NCI-H82 treated with DMSO at 0.1 percent for 48 hours (cell line): ENCODE results near the gene EHF.

Source experiments
- DNase-seq: peaks from one replicate; lab custom pipeline; 2025; ENCODE audit not compliant: unreplicated experiment; lab: John Stamatoyannopoulos, UW

EHF gene

DNA sequence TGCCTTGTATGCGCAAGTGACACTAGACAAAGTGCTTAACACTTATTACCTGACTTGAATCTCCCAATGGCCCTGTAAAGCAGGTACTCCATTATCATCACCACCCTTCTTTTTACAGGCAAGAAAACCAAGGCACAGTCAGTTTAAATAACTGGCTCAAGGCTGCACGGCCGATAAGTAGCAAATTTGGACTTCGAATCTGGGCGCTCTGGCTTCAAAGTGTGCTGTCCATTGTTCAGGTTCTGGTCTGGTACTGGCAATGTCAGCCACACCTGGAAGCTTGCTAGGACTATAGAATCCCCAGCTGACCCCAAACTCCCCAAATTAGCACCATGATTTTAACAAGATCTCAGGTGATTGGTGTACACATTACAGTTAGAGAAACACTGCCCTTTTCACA is 19.3 kb upstream of the EHF start:
- no peak for DNase-seq

DNA sequence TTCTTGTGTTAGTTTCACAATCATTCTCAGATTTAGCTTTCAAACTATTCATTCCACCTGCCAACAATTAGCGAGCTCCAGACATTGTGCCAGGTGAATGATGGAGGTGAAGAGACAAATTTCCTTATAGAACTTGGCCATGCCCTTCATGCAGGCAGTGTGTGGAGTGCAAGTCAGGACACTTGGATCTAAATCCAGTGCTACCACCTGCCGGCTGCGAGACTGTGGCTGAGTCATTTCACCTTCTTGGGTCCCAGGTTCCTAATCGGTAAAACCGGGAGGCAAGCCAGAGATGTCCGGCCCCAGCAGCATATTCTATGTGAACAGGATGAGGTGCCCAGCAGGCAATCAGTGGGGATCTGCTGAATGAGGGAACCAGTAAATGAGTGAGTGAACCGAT is 18.6 kb upstream of the EHF start:
- DNase-seq, result no peak

DNA sequence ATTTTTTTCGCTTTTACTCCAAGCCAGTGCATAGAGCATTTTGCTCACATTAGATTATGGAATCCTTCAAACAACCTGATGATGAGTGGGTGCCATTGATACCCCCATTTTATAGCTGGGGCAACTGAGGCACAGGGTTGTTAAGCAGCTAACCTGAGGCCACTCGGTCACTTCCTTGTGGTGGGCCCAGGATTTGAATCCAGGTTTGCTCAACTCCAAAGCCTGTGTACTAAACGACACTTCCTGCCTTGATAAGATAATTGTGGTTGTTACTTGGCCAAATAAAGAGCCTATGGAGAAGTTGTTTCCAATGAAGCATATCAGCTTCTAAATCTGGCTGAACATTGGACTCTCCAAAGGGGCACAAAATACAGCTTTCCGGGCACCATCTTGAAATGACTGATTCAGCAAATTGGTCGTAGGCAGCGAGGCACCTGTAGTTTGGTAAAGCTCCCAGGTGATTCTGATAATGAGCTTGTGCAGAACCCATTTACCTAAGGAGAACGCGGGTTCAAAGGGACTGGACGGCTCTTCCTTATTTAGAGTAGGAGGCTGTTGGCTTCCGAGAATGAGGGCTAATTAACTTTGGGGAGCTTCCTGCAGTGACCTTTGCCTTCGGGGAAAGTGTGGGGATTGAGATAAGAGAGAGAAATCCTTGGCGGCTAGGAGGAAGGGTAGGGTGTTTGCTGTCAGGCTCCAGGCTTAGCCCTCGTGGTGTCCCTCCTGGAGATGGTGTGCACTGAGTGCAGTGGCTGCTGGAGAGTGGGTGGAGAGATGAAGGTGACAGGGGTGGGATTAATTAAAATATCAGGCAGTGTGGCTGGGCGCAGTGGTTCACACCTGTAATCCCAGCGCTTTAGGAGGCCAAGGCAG is 17.5 kb upstream of the EHF start:
- no peak for DNase-seq

DNA sequence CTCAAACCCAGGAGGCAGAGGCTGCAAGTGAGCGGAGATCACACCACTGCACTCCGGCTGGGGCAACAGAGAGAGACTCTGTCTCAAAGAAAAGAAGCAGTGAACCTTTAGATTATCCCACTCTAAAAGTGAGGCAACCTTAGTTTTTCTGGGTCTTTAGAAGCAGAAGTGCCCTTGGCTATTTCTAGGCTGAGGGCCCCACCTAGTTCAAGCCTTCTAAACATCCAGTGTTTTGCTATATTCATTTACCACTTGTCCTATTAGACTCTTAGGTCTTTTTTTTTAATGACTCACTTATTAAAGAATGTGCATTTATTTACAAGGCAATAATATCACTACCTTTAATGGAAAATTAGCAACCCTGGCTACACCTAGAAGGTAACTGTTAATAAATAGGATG is 16.7 kb upstream of the EHF start:
- DNase-seq, result no peak

DNA sequence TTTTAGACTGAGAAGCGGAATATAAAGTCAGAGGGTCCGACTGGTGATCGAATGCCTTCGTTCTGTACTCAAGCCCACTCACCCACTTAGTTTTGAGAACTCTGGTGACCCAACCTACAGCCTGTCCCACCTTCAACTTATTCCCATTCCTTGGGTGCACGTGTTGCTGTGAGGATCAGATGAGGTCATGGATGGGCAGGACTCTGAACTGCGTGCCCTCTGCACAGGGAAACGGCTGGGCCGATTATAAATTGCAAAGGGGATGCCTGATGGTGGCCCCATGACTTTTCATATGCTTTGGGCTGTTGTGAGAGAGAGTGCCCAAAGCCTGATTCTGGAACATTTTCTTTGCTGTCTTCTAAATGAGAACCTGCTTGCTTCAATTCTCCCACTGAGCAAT is 16.0 kb upstream of the EHF start:
- DNase-seq, result no peak

DNA sequence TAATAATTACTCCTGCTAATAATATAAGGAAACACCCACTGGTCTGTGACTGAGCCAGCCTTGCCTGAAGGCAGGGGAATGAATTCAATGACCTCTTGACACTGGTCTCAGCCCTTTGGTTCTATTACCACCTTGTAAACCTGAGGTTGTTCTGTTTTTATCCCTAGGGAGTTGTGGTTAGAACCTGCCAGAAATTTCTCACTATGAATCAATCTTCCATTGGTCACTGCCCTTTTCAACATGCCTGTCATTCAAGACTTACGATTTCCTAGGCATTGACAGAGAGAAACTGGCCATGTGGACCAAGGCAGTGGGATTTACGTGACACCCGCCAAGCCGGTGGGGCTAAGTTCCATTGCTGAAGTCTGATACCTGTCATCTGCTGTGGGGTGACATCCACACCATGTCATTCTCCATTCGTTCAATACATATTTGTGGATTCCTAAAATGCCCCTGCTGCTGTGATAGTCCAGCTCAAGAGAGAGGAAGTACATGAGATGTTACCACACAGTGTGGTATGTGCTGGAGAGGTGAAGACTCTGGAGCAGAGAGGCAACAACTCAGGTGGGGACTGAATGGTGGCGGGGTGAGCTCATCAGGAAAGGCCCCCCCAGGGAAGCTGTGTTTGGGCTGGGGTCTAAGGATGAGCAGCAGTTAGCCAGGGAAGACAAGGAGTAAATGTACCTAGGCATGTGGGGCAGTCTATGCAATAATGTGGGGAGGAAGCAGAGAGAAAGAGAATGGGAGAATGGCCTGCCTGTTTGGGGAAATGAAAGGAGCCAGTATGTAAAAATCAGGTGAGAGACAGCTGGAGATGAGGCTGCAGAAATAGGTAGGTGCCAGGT is 15.2 kb upstream of the EHF start:
- DNase-seq, result no peak

DNA sequence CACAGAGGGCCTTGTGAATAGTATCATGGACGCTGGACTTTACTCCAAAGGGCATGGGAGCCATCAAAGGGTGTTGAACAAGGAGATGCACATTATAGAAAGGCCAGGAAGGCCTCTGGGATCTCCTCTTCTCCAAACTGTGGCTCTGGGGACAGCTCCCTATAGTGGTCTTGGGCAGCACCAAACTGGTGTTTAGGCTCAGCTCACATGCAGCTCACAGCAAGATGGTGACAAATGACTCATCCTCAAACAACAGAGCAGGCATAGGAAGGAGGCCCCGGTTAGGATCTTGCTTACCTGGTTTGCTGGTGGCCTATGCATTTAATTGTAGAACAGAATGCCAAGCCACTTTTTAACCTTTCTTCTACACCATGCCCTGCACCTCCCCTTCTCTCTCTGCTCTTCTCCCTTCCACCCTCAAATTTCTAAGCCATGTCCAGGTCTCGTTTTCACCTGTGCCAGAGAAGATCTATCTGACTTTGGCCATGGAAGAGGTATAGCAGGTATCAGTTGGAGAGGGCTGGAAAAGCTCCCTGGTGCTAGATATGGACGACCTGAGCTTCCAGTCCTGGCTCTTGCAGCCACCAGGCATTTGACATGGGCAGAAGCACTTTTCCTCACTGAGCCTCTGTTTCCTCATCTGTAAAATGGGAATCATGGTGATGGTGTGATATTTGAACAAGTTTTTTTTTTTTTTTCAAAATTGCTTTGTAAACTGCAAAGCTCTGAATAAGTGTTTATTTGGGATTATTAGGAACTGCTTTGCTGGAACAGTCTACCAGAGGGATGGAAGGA is 14.4 kb upstream of the EHF start:
- DNase-seq, result no peak

DNA sequence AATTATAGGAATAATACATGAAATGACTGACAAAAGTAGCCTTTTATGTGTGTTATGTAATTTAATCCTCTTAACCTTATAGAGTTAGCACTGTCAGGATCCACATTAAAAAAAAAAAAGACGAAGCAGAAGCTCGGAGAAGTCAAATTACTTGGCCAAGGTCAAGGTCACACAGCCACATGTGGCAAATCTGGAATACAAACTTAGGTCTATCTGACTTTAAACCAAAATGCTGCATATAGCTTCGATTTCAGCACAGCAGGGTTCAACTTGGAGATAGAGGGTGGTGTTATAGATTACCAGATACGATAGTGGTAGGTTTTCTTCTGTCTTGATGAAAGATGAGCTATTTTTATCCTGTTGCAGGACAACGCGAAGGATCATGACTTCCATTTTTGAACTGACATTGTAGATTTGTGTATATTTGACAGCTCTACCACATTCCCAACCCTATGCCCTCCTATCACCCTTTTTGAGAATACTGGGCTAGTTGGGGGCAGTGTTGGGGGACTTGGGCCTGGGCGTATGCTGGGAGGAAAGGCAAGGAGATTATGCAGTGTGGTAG is 11.6 kb upstream of the EHF start:
- DNase-seq, result no peak

DNA sequence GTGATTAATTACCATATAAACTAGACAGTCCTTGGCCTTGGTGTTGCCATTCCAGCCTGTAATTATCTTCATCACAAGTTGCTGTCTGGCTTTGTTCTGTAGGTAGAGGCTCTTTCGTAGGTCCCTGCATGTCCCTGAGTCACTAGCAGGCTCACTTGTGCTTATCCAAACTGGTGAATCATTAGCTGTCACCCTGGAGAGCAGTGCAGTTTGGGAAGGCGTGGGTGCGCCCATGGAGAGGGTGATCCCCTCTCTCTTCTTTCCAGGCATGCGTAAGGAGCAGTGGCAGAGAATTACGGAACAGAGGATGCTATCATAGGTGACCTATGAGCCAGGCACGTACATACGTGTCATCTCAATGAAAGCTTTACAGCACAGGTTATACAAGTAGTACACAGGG is 11.0 kb upstream of the EHF start:
- no peak for DNase-seq

DNA sequence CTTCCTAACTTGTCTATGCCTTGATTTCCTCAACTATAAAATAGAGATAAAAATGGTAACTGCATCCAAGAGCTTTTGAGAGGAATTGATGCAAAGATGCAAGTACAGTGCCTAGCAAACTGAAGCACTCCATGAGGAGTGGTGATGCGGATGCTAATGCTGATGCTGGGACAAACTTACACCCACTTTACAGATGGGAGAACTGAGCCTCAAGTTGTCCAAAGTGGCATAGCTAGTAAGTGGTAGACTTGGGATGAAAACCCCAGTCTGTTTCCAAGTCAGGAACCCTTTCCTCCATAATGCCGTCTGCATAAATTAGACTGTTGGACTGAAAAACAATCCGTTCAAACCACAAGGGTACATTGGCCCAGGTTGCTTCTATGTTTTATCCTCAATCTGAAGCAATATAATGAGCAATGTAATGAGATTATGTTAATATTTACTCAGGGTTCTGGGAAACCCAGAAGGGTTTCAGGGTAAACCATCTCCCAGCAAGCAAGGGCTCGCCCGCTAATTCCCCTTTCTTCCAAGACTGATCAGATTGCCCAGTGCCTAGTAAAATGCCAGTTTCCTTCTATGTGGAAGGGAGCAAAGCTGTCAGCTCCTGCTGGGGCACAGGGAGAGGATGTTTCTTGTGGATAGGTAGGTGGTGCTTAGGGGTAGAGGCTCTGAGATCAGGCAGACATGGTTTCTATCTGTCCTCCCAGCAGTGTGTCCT is 10.4 kb upstream of the EHF start:
- DNase-seq, result no peak

DNA sequence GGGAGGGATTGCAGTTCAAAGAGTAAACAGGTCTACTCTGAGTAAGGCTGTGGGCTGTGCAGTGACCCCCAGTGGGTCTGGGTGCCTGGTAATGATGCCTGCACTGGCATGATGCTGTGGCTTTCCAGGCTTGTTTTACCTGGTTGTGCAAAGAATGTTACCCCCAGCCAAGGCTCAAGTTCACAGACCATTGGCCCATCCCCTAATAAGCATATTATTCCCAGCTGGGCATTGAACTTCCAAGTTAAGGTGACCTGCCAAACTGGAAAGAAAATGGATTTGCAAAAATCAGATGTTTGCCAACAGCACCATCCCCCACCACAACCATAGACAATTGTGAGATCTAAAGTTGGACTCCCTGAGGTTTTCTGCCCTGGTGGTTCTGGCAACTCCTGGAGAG is 7.9 kb upstream of the EHF start:
- DNase-seq, result no peak

DNA sequence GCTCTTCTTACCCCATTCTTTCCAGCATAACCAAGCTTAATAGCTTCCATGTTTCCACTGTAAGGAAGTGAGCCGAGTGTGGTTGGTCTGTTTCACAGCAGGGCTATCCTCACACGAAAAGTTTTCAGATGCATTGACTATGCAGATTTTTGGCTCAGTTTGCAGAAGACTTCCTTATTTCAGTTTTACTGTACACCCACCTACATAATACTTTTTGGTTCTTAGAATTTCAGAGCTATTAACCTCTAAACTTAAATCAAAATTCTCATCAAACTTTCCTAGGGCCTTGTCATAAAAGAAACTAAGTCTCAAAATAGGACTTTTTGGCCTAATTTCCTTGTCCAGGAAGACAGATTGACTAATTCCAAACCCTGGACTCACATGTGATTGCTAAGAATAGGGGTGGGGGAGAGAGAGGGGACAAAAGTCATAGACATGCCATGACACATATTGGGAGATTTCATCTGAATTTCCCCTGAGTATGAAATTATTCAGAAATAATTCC is 7.3 kb upstream of the EHF start:
- no peak for DNase-seq

DNA sequence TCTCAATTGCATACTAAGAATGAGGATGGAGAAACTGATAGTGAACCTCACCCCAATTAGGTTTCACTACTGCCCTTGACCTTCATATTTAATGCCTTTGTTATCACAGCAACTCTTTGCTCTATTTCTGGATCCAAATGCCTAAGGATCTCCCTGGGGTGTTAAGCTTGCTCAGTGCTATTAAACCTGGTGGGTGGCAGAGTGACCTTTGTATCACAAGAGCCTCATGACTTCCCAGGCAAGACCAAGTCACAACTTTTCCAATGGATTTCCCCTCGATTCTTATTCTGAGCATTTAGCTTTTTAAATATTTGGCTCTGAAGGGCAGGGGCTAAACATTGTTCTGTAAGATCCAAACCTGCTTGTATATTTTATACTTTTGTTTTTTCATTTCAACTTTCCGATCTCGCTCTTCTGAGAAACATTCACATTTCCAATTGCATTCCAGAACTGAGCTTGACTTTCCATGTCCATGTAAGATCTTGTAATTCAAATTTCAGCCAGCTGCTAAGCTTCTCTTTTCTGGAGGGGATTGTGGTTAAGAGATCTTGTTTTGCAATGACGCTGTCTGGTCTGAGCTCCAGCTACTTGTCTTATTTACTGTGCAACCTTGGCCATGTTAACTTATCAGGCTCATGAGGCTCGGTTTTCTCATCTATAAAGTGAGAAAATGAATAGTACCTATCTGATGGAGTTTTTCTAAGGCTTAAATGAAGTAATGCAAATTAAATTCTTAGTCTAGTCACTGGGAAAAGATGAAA is 6.4 kb upstream of the EHF start:
- no peak for DNase-seq

DNA sequence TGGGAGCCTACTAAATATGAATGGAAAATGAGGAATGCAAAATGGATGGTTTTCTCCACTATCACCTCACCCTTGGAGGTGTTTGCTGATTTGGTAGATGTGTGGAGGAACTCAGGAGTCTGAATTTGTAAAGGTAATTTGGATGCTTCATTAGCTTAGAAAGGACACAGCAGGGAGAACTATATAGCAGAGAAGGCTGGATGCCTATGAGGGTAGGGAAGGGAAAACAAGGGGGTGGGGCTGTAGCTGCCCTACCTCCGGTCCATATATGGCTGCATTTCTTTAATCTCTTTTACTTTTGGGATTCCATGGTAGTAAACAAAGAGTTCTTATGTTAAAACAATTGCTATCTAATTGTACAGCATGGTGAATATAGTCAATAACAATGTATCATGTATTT is 4.8 kb upstream of the EHF start:
- no peak for DNase-seq

DNA sequence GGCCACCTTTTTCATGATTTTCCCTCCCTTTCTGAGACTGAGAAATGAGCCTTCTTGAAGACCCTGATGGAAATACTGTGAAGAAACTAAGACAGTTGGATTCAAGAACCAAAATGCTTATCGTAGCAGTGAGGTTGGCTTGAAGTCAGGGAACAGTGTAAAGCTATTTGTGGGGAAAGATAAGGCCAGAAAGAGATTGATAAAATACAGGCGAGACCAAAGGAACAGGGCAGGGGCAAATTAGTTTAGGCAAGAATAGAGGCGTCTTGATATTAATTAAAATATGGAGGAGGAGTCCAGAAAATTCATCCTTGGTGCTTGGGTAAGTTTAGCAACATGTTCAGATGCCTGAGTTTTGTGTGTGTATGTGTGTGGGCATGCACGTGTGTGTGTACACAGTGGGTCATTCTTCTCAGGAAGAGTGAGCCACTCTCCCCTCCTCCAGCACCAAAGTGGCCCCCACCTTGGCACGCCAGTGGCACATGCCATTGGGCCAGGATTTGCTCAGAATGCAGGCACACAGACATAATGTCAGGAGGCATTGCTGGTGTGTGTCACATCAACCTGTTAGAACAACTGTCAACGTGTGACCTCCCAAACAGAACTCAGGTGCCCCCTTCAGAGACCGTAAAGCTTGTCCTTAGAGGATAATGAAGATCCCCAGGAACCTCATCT is 3.9 kb upstream of the EHF start:
- no peak for DNase-seq

DNA sequence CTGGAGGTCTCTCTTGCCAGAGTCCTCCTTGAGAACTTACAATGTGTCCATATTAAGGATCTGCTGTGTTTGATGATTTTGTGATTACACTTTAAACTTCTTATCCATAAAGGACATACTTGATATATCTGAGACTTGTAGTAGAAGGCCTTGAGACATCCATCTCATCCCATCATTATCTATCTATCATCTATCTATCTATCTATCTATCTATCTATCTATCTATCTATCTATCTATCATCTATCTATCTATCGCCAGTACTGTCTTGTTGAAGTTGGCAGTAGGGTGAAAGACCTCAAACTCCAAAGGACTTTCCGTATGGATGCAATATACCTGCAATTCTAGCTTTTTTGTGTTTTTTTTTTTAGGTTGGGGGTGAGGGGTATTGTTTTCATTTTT is 2.5 kb upstream of the EHF start:
- no peak for DNase-seq

DNA sequence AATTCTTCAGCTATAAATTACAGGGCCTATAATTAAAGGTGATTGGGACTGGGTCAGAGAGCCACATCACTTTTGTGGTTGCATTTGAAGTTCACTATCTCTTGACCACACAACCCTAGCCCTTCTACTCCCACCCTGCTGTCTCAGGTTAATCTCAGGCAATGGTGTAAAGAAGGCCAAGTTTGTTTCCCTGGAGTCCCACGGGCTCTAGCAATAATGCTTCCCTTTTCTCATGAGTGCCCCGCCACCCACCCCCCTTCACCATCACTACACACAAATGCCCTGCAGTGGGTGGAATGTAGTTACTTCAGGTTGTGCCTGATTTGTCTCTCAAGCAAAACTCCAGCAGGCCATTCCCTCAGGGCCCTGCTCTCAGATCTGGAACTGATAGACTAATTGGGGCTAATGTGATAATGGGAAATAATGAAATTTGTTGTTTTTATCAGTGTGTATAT is 1.8 kb upstream of the EHF start:
- no peak for DNase-seq

DNA sequence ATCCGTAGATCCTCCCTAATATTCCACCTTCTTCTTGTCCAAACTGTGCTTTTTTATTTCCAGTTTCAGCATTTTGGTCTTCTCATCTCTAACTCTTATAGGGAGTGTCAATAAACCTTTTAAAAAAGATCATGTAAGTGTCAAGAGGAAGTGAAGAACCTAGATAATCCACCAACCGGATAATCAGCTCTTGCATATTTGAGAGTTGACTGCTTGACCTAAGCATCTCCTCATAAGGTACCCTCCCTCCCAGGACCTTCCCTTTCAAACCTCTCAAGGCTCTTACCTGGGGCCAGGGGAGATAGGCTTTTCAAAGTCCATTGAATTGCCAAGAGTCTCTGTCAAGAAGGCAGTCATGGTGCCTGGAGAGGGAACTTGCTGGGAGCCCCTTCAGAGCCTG is 691 bp upstream of the EHF start:
- DNase-seq, result no peak

DNA sequence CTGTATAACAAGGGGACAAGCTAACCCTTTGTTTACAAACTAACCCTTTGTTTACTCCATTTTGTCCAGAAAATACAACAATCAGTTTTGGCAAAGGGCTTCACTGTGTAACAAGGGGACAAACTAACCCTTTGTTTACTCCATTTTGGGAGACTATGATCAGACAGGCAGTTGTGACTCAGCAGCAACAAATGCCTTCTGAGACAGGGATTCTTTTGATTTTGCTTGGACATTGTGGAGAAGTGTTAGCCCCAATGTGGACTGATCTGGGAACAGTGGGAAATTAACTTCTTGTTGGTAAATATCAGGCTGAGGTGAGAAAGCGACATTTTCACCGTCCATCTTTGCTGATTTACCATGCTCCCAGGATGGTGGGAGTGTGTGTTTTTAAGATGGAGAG is 983 bp downstream of the EHF start:
- DNase-seq, result no peak
